HG03342 (cell line): Measurements from ENCODE around the gene CARF.
"Not testable (repeated sequence)": the region's sequence is repeated elsewhere in the genome, so short reads cannot be mapped to it uniquely, and the experiment has no call there.

ENCODE experiments used
- ATAC-seq: cut with Tn5 transposase; IDR thresholded peaks from one replicate; pipeline ENCODE4 v1.9.1; 2021; ENCODE audit warnings: mild to moderate bottlenecking, moderate library complexity; ENCODE audit not compliant: unreplicated experiment

Gene CARF, protein sequence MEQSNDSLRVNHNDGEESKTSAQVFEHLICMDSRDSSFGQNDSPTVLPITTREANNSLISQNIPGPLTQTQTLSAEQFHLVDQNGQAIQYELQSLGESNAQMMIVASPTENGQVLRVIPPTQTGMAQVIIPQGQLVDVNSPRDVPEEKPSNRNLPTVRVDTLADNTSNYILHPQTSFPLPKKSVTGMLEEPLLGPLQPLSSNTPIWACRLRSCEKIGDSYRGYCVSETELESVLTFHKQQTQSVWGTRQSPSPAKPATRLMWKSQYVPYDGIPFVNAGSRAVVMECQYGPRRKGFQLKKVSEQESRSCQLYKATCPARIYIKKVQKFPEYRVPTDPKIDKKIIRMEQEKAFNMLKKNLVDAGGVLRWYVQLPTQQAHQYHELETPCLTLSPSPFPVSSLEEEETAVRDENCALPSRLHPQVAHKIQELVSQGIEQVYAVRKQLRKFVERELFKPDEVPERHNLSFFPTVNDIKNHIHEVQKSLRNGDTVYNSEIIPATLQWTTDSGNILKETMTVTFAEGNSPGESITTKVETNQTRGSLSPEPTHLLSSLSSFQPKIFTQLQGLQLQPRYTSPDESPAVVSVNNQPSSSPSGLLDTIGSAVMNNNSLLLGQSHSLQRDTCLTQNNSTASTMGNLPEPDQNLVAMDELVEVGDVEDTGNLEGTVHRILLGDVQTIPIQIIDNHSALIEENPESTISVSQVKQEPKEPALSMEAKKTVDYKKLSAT

DNA sequence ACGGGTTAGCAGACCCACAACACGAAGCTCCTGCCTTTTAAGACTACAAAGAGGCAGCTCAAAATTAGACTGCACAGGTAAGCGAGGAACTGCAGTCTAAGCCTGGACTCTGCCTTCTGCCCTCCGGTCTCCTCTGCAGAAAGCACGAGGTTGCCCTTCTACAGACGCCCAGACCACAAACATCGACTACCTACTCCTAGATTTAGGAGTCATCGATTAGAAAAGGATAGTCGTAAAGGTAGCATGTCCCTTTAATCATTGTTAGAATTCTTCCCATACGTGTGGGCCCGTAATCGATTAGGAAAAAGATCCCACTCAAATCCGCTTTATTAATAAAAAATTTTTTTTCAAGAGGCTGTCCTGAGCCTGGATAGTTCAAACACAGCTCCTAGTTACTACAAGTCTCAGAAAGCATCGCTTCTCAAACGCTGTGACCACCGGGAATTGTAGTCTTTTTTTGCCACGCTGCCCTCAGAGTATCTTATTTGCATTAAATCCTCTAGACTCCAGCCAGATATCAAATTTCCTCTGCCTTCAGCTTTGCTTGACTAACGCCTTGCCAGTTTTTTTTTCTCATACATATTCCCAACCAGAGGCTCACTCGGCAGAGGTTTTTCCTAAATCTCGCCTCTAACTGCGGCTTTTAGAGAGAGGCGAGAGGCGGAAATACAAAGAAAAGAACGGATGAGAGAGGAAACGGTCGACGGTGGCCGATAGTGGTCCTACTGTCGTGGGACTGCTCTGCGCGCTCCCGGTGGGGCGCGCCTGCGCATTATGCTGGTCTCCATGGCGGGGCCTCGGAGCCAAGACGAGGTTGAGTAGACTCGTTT is at the start of gene CARF, which contains the start of gene WDR12:
CARF (plus strand) TSS at position 764 of the 830 bp plus-strand sequence. CDS start 29,628 bp downstream, outside the sequence.
WDR12 (minus strand) TSS at position 162 of the 830 bp plus-strand sequence. CDS start 197 bp downstream, outside the sequence.
- peak; percentile 72 for ATAC-seq

DNA sequence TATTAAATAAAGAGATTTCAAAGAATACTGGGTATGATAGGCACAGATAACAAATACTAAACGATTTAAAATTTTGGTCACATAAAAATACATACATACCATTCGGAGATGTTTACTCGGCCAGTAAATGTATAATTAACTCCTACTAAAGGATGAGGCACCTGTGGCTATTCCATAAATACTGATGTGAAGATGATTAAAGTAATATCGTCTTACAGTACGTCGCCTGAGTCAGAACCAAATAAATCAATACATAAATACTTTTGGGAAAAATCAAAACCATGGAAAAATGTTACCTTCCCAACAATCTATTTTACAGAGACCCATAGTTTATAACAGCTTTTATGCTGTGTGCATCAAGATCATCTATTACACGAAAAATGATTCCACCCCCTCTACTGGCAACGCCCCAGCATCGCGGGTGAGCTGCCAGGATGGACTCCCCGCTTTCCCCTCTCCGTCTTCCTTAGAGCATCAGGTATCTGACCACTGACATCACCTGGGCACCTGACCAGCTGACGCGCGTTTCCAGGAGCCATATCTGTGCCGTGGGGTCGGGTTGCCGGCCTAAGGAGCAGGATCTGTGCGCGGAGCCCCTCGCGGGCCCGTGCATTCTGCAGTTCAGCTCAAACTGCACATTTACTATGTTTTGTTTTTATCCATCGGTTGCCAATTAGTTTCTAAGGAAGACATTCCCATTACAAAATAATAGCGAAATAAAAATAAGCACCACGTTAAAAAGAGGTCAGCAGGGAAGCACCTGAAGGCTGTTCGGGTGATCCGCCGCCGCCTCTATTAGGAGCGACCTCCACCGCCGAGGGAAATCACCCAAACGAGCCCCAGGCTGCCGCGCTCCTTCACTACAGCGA is 41.4 kb upstream of the CARF start:
- peak; percentile 73 for ATAC-seq

DNA sequence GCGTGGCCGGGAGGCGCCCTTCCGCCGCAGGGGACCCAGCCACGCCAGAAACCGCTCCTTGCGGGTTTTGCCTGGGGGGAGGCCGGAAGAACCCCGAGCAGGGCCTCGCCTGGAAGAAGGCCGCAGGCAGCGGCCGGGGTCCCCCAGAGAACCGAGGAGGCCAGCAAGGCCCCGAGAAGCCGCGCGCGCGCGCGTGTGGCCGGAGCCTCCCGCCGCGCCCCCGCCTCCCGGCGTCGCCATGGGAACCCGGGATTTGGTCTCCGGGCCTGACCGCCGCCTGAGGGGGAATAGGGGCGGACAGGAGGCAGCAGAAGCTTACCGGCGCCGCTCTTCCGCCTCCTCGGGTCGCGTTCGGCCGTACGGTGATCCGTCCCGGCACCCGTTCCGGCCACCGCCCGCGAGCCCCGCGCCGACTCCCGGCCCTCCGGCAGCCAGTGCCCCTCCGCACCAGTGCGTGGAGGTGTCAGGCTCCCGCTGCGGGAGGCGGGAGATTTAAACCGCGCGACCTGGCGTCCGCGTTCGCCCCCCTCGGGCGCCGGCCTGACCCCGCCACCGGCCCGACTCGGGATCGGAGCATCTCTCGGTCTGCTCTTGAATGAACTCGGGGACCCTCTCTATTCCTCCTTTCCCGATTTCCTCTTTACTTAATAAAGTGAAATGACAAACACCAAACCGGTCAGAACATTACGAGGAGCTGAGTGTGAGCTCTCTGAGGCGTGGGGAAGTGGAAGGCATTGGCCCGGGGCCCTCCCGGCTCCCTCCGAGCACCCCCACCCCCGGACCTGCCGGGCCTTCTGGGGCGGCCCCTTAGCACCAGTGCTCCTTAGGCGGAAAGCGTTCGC is 40.6 kb upstream of the CARF start, which contains the start of gene ICA1L:
ICA1L (minus strand) TSS at position 467 of the 842 bp plus-strand sequence. CDS start 42,757 bp downstream, outside the sequence.
- peak; percentile 56 for ATAC-seq

DNA sequence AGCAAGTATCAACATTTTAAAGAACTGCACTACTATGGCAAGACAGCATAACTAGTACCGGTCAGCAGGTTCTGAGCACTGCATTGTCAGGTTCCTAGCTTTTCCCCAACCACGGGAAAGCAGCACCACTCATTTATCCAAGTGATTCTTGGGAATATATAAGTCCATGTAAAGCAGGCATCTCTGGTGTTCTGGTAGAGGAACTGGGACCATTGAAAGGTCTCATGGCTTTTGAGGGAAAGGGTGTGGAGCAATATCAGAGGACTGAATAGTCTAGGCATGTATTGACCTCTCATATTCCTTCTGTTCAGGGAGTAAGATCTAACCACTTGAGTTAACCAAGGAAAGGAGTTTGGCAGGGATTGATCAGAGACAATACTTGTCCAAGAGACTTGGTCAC is 34.4 kb upstream of the CARF start:
- no peak for ATAC-seq

DNA sequence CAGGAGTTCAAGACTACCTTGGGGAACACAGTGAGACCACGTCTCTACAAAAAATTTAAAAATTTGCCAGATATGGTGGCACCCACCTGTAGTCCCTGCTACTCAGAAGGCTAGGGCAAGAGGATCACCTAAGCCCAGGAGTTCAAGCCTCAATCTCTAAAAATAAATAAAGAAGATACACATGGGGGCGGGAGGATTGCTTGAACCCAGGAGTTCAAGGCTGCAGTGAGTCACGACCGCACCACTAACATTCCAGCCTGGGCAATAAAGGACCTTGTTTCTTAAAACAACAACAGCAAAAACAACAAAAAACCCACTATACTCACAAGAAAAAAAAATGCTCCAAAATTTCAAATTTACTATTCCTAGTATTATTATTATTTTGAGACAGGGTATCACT is 30.5 kb upstream of the CARF start:
- no peak for ATAC-seq

DNA sequence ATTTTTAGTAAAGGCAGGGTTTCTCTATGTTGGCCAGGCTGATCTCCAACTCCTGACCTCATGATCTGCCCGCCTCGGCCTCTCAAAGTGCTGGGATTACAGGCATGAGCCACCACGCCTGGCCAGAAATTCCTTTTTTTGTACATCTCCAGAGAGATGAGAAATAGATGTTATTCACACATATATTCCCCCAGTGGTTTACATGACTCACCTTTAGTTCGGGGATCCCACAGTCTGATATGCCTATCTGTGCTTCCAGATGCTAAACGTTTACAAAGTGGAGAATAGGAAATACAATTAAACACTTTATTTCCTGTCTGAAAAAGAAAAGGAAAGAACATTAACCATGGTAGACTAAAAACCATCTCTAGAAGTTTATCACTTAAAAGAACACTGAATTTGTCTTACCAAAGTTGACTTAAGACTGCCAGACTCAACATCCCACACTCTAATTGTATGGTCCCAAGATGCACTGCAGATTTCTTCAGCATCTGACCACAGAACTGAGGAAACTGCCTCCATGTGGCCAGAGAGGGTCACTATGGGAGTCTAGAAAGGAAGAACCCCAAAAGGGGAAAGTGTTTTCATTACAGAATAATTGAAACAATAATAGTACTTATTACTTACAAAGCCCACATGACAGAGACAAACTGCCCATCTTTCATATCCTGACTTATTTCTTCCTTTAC is 27.9 kb upstream of the CARF start:
- no peak for ATAC-seq

DNA sequence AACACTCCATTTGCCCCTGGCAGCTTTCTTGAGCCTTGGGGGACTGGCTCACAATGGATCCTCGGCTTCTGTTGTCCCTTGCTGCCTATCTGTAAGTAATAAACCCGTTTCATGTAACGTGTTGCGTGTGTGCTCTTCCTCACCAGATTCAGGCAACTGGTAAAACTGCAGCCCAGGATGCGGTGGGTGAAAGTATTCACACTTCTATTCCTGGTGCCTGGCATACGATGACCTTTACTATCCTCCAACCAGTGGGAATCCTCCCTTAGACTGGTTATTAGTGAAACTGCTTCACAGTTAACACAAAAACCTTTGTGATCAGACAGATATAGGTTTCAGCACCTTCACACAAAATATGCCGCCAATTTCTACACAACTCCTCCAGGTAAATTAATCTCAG is 26.9 kb upstream of the CARF start:
- ATAC-seq, result no peak

DNA sequence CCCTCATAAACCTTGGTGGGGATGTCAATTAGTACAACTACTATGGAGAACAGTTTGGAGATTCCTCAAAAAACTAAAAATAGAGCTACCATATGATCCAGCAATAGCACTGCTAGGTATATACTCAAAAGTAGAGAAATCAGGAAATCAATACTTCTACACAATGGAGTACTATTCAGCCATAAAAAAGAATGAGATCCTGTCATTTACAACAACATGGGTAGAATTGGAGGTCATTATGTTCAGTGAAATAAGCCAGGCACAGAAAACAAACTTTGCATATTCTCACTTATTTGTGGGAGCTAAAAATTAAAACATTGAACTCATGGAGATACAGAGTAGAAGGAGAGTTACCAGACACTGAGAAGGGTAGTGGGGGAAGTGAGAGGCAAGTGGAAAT is 6.6 kb upstream of the CARF start:
- not testable (repeated sequence) for ATAC-seq

DNA sequence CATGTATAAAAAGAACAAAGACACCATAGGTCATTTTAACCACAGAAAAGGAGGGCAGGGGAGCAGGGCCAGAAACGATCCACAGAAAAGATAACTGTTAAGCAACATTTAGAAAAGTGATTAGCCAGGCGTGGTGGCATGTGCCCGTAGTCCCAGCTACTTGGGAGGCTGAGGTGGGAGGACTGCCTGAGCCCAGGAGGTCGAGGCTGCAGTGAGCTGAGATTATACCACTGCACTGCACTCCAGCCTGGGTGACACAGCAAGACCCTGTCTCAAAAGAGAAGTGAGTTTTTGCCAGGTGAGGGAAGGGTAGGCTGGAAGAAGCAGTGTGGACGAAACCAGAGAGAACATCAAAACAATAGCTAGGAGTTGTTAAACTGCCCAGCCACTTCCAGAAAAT is 3.9 kb upstream of the CARF start:
- ATAC-seq, result no peak

DNA sequence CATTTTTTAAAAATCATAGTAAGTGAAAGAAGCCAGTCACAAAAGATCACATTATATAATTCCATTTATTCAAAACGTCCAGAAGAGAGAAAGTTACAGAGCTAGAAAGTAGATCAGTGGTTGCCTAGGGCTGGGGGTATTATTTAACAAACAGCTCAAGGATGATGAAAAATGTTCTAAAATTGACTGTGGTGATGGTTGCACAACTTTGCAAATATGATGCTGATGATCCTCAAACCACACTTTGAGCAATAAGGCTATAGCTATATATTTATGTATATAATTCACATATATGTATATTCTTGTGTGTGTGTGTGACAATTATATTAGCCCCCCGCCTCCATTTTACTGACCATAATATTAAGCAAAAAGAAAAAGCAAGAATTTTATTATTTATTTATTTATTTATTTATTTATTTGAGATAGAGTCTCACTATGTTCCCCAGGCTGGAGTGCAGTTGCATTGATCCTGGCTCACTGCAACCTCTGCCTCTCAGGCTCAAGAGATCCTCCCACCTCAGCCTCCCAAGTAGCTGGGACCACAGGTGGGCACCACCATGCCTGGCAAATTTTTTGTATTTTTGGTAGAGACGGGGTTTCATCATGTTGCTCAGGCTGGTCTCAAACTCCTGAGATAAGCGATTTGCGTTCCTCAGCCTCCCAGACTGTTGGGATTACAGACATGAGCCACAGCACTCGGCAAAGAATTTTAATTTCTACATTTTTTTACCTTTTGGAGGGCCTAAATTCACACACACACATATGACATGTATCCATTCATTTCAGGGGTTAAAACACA is 2.5 kb upstream of the CARF start:
- no peak for ATAC-seq

DNA sequence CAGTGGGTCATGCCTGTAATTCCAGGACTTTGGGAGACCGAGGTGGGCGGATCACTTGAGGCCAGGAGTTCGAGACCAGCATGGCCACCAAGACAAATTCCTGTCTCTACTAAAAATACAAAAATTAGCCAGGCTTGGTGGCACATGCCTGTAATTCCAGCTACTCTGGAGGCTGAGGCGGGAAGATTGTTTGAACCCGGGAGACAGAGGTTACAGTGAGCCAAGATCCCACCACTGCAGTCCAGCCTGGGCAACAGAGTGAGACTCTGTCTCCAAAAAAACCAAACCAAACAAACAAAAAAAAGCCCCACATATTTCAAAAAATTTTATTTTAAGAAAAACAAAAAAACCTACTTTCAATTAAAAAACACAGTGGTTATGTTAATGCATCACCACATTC is 1.8 kb upstream of the CARF start:
- ATAC-seq, result not testable (repeated sequence)

DNA sequence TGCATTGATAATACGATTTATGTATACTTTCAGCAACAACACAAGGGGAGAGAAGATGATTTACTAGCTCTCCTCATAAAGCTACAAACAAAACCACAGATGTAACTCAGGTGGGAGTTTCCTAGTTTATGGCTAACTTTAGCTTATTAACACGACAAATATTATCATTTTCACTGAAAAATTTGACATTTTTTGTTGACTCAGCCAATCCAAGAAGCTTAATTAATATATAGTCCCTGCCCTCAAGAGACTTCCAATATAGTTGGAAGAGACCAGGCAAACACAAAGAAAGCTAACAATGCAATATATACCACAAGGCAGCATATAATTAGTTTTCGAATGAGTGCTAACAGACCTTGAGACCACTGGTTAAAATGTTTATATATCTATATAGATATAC is 1.4 kb upstream of the CARF start:
- no peak for ATAC-seq

DNA sequence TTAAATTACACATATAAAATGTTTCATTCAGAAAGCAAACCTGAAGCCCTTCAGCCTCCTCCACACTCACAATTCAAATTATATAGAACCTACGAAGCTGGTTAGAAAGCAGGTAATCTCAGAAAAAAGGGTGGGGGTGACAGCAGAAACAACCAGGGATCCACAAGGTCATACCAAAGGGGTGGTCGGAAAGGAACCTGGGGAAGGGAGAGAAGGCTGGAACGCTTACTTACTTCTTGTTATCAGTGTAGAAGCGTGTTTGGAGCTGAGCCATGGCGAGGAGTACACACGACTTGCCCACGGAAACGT is 918 bp upstream of the CARF start:
- peak; percentile 18 for ATAC-seq

DNA sequence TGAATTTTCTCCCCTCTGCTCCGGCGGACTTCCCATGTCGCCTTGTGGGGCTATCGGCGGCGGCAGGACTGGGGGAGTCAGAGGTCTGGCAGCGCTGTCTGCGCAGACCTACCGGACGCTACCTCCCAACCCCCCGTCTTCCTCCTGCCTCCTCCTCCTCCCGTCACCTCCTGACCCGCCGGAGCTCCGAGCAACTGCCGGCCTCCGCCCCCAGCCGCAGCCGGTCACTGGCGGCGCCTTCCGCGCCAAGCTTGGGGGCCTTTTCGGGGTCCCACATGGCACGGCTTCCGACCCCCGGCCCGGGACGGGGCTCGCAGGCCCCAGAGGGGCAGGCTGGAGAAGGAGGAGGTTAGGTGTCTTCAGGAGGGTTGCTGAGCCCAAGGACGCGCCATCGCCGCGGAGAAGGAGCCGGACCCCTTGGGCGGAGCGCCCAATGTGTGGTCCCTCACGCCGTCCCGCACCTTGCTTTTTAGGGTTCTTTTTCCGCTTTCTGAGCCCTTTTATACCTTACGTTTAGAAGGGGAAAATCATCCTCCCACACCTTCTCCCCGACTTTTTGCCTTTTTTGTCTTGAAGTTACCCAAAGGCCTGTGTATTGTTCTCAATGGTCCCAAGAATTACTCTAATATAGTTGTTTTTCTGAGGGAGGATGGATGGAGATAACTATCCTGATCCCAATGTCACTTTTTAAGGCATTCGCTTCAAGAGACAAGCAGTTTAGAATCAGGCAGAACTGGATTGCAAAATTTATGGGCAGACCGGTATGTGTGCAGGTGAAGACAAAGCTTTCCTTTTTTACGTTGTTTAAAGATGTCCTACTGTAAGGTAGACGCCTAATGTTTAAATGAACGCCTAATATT is 497 bp downstream of the CARF start:
- peak; percentile 55 for ATAC-seq

DNA sequence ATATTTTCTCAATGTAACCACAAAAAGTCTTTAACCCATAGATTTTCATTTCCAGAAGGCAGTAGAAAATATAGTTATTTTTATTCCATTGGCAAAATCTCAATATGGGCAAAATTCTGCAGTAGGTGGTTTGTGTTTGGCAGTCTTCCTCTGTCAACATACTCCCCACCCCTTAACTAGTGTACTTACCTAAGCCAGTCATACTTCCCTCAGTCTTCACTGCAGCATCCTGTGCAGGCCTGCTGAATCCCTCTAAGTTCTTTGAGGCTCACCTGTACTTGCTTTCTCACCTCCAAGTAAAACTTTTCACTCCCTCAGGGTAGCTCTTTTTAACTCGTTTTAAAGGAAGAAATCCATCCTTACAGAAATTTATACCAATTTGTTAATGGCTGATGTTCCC is 6.8 kb downstream of the CARF start:
- ATAC-seq, result no peak

DNA sequence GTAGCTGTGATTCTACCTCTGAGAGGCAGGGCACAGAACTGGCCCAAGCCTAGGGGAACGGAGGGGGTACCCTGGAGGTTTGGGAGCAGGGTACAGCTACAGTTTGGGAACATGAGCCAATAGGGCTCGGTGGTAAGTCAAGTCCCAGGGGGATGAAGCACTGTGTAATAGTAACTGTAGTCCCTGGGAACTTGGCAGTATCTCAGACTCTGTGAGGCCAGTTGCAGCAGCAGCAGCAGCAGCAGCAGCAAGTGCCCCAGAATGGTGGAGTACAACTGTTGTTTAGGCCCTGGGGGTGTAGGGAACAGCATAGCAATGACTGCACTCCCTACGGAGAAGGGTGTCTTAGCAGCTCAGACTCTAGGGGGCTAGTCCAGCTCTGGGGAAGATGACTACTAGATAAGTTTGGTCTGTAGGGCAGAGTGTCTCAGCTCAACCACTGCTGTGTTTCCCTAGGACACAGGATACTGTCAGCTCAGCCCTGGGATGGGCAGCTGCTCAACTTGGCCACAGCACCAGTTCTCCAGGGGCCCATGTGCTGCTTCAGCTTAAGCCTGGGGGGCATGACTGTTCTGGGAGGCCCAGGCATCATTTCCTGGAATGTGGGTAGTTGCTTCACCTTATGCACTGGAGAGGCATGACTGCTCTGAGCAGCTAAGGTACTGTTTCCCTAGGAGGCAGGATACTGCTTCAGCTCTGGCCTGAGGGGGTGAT is 20.5 kb downstream of the CARF start:
- no peak for ATAC-seq

DNA sequence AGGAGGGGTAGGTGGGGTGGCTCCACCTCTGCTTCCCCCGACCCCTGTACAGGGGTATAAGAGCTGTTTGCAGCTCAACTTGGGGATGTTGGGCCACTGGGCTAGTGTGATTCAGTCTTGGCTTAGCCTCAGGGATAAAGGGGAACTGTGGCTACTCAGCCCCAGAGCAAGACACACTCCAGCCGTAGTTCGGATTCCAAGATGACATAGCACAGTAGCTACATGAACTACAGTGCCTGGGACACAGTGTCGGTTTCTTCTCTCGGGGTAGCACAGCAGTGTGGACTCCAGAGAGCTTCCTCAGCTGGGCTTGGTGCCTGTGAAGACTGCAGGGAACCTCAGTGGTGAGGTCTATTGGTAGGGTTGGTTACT is 21.1 kb downstream of the CARF start:
- ATAC-seq, result no peak
